Measurements from ENCODE around the gene TNFSF12.

- TF ChIP-seq CTCF (conservative IDR thresholded peaks at IDR 0.05; ENCODE audit: low read length) (no peak), EZH2phosphoT487 (IDR thresholded peaks at IDR 0.05; ENCODE audit: borderline replicate concordance, low read depth, low read length) (no peak)
Observed at GRCh38 chr17:7557147-7557764, 8.4 kb downstream of the TNFSF12 start.
